Stimulated activated CD8-positive, alpha-beta memory T cell treated with anti-CD3 and anti-CD28 coated beads, Interleukin-12 subunit alpha, Interleukin-12 subunit beta, amount 100 ng/mL, for 1 hour (primary cell): Measurements from ENCODE around the gene DOC2B.
"Not testable (repeated sequence)": the region's sequence is repeated elsewhere in the genome, so short reads cannot be mapped to it uniquely, and the experiment has no call there.

Experiments
- DNase-seq: peaks from one replicate; pipeline ENCODE4 v3.0.0-alpha.2; 2020; ENCODE audit warnings: low read depth

DOC2B gene

DNA sequence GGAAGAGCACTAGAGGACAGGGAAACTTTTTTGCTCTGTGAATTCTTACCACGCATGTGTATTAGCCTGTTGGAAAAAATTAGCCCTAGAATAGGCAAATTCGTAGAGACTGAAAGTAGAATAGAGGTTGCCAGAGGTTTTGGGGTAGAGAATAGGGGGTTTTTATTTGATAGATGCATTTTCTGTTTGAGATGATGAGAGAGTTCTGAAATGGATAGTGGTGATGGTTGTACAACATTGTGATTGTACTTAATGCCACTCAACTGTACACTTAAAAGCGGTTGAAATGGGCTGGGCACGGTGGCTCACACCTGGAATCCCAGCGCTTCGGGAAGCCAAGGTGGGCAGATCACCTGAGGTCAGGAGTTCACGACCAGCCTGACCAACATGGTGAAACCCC lies 8.0 kb upstream of the DOC2B start:
- DNase-seq, result no peak

DNA sequence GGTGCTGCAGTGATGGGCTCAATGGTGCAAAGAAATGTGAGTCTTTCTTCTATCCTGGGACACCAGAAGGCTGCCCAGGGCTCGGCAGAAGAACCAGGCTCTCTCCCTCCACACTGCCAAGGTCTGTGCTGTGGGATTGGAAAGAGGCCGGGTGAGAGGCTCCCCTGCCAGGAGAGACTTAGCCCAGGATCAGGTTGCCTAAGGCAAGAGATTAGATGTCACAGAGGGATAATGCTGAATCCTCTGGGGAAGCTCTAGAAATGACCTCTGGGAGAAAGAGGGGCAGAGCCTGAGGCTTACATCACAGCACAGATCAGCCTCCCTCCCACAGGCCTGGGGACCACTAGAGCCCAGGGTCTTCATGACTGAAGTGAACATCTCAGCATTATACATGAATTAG lies 5.7 kb upstream of the DOC2B start:
- no peak for DNase-seq

DNA sequence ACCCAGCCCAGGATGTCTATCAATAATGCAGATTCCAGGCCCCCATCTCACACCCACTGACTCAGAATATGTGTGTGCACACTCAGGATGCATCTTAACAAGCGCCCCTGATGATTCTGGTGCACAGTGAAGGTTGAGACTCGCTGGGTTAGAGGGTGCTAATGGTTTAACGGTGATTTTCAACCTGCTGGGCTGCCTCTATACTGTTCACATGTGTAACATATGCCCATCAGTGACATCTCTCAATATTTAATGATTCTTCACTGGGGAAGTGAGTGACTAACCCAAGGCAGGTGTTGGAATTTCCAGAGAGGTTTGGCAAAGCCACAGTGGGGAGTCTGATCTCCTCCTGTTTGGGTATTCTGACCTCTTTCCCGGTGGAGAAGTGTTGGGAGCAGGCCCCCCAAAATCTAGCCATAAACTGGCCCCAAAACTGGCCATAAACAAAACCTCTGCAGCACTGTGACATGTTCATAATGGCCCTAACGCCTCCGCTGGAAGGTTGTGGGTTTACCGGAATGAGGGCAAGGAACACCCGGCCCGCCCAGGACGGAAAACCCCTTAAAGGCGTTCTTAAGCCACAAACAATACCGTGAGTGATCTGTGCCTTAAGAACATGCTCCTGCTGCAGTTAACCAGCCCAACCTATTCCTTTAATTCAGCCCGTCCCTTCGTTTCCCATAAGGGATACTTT lies 4.1 kb upstream of the DOC2B start:
- no peak for DNase-seq

DNA sequence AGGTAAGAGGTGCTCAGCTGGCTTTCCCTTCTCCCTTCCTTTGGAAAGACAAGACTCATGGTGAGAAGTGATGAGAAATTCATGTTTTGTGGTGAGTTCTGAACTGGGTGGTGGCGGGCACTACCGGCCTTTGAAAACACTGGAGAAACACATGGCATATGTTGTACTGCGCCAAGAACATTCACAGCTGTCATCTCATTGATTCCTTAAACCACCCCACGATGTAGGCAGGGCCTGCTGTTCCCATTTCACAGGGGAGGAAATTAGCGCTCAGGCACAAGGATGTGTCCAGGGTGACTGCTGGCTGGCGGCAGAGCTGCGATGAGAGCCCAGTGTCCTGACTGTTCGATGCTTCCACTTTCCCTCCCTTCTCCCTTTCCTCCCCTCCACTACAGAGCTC lies 1.6 kb upstream of the DOC2B start:
- no peak for DNase-seq

GRCh38 chr17:182050-182751 lies 751 bp upstream of the DOC2B start:
- DNase-seq, result no peak

DNA sequence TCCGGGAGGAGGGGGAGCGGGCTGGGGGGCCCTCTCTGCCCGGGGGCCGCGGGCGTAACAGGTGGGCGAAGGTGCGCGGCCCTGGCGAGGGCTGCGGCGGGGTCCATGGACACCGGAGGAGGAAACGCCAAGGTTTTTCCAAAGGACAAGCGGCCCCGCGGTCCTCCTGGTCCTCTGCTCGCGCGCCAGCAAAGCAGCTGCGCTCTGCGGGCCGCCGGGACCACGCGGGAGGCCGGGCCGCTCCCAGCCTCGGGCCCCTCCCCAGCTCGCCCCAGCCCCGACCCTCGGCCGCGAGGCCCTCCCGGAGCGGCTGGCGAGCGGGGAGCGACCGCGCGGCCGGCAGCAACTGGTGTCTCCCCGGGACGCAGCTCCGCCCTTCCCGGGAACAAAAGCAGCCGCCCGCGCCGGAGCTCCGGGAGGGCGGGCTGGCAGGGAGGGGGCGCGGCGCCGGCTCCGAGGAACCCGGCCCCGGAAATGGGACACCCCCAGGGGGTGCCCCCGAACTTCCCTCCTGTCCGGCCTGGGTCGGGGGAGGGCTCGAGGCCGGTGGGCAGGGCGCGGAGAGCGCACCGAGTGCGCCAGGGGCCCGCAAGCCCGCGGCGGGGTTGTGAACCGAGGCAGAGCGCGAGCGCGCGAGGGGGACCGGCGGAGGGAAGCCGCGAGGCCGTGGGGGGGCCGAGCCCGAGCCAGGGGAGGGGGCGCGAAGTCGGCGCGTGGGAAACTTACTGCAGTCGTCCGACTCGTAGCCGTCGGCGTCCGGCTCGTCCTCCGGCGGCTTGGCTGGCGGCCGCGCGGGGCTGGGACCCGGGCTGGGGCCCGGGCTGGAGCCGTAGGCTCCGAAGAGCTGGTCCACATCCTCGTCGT lies 837 bp downstream of the DOC2B start:
- DNase-seq, result no peak

- no peak for DNase-seq
Observed at GRCh38 chr17:179781-180380, 1.6 kb downstream of the DOC2B start.

DNA sequence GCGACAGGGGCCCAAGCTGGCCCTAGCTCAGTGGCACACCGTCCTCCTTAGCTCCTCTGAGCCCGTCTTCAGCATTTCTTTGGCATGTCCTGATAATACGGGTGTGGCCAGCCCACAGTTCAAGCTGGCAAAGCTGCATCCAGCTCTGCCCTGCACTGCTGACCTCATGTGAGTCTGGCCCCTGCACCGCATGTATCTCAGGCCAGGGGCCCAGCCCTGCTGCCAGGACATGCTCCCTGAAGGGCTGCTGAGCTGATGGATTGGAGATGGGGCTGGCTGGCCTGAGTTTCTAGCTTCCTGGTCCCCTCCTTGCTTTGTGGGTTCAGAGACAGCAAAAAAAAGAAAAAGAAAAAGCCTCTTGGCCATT lies 2.4 kb downstream of the DOC2B start:
- DNase-seq, result no peak

DNA sequence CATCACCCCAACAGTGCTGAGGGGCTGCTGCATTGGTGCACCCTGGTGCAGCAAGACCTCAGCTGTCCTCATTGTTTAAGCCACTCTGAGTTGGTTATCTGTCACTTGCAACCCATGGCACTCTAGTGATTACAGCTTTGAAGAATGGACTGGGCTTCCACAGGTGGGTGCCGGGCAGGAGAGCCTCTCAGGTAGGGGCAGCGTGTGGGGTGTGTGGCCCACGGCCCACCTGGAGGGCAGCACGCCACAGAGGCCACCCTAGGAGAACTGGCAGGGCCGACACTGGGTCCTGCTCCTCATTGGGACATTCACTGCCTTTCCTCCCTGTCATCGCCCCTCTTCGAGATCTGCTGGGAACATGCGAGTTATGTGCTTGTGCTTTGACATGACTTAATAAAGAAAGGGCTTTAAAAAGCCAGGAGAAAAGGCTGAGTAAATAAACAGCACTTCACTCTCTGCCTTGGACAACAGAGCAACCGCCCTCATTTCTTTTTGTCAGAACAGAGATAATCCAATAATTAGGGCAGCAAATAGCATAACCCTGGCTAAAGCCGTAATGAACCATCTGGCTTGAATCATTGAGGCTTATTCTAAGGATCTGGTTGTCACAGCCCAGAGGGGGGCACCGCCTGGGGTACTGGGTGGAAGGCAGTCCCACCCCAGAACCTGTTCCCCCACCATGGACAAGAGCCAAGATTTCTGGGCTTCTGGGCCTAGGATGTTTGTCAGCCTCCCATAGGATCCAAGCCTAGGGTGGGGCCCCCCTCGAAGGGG lies 3.0 kb downstream of the DOC2B start:
- DNase-seq, result no peak

DNA sequence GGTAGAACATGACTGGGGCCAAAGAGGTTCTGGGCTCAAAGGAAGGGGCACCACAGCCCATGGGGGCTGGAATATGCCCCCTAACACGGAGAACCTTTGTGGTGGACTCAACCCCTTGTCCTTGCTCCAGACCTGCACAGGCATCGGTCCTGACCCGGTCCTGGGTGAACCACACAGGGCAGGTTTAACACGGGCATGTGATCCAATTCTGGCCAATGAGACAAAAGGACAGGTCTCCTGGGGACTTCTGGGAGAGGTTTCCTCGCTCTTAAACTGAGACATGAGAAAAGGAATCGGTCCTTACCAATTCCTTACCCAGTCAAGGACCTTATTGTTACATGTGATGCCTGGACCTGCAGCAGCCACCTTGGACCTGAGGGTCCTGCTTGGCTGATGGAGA lies 3.7 kb downstream of the DOC2B start:
- DNase-seq, result no peak

DNA sequence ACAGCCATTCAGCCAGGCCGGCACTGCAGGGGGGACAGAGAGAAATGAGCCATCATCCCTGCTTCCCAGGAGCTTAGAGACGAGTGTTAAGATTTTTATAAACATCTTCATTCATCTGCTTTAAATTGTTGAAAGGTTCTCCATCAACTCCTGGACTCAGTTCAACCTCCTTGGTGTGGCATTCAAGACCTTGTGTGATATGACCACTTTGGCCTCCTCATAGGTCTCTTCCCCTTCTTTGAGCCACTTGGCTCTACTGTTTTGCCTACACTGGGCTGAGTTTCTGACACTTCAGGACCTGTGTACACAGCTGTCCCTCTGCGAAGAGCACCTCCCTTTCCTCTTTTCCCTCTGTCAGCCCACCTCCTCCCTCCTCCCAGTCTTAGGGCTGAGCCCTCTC lies 4.3 kb downstream of the DOC2B start:
- DNase-seq, result no peak

DNA sequence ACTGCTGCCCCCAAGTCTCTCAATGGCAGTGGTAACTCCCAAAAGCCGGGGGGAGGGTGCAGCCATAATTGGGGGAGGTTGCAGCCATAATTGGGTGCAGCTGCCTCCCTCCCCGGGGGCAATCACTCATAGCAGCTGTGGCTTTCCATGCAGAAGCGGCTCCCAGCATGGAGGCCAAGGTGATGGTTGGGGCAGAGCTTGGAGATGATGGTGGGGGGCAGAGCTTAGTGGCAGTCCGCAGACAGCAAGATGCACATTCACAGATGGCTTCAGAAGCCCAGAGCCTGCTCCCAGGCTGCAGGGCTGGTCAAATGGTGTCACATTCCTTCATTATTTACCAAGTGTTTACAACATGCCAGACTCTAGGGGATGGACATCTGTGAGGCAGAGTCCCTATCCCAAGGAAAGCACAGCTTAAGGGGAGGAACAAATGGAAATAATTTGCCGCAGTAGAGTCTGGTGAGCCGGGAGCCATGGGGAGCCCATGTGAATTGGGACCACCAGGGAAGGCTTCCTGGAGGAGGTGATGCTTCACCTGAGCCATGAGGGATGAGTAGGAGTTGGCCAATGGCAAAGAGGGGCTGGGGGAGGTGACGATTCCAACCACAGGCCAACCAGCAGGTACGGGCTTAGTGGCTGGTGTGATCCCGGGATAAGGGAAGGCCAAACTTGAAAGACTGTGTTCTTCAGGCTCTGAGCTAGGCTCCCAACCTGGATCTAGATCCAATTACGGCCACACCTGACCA lies 8.1 kb downstream of the DOC2B start:
- no peak for DNase-seq

DNA sequence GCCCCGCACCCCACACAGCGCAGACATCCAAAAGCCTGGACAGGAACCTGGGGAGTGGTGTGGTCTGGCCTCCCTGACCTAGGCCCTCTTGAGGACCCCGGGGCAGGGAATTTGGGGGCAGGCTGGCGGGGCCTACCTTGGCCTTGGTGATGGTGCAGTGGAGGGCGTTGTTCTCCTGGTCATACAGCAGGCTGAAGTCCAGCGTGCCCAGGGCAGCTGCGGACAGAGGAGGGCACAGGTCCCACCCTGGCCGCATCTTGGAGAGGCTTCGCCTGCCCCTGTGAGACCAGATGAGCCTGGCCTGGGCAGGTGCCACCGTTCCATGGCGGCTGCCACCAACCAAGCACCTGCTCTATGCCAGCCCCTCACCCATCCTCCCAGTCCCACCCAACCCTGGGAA lies 9.0 kb downstream of the DOC2B start:
- DNase-seq, result no peak

DNA sequence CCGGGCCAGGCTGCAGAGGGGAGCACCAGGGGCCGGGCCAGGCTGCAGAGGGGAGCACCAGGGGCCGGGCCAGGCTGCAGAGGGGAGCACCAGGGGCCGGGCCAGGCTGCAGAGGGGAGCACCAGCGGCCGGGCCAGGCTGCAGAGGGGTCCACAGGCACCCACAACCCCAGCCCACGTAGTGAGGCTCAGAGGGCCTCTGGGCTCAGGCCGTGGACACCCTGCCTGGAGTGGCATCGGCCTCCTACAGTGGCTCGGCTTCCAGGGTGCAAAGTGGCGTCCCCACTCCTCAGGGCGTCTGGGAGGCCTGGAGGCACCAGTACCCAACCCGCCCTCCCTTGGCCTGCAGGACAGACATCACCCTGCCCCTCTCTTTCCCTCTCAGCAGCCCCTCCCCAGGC lies 9.6 kb downstream of the DOC2B start:
- DNase-seq, result no peak

DNA sequence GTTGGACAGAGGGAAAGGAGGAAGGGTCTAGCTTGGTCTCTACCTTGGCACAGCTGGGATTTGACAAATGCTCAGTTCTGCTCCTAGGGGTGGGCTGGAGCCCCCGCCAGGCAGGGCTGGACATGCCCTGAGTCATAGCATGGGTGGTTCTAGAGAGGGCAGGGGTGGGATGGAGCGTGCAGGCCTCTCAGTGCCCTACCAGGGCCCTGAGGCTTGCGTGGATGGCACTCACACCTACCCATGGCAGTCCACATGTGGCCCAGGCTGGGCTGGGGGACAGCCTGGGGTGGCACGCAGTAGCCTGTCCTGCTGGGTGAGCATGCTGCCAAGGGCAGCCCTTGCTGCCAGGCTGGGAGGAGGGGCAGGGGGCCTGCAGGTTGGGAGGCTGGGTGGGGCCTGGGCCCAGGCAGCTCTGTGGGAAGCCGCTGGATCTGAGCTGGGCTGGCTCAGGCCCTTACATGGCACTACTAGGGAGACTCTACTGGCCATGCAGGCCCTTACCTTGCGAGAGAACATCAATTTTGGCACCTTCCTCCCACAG lies 11.2 kb downstream of the DOC2B start:
- no peak for DNase-seq

GRCh38 chr17:168614-169013 lies 12.8 kb downstream of the DOC2B start:
- not testable (repeated sequence) for DNase-seq

DNA sequence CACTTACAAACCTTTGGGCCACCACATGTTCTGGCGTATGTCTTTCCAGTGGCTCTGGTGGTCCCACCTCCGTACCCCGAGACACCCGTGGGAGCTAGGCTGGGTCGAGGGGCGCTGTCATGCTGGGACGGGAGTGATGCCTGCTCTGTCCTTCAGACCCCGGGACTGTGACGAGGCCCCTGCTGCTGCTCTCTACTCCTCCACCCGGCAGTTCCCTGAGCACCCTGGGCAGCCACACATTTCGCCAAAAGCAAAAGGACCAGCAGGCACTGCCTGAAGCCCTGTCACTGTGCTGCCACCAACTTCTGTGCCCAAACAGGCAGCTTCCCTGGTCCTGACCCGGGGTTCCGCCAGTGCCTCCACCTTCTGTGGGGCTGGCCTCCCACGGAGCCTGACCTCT lies 15.5 kb downstream of the DOC2B start:
- DNase-seq, result no peak

DNA sequence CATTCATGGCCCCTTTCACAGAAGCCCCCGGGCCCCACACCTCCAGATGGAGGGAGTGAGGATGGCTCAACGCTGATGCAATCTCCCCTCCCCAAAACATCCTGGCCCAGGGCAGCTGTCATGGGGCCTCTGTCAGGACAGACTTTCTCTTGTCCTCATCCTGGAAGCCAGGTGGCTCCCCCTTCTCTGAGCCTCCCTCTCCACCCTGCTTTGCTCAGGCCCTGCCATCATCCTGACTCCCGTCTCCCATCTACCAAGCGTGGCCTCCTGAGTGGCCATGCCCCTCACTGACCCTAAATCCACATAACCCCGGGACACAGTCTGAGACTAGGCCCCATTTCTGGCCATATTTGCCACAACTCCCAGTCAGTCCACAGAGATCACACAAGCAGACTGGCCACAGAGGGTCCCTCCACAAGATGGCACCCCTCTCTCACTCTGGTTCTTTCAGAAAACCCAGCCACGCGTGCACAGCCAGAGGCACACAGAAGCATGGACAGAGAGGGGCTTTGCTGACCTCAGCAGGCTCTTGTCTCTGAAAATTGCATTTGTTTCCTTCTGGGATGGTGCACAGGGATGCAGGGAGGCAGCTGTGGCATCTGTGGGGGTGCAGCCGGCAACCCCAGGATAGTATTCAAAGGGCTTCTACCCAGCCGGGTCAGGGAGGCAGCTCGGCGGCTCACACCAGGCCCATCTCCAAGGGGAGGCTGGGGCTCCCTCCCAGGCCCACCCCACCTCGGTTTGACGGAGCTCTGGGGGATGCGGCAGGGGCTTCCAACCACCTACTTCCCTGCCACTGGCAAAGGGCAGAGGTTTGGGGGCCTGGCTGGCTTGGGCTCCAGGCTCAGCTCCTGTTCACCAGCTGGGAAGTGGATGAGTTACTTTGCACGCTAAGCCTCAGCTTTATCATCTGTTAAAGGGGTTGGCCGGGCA lies 16.9 kb downstream of the DOC2B start:
- no peak for DNase-seq

DNA sequence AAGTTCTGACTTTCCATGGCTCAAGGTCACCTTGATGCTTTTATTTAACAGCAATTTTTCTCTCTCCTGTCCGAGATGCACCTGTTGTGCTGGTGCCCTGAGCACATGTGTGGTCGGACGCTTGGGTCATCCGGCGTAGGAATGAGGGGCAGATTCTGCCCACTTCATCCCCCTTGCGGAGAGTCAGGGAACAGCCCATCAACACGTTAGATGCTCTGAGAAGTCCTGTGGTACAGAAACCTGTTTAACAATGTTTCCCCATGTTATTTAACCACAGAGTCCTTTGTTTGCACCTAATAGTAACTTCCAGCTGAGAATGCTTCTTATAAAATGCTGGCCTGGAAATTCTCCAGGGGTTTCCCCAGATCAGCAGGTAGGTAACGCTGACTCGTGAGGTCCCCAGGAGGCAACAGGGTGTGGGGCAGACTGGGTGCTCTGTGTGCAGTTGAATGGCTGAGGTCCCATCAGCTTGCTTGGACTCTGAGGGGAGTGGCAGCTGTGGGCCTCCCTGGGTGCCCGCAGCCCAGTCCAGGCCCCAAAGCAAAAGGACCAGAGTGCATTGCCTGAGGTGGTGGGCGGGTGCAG lies 17.8 kb downstream of the DOC2B start:
- no peak for DNase-seq
